H9 (cell line): Measurements from ENCODE around the gene MITF. TPM values are rescaled to one million over a fixed set of nuclear protein-coding genes. Genes with fewer than 3 reads are reported as not detected.

Experiments
- DNase-seq: peaks from one replicate; pipeline ENCODE4 v3.0.0-alpha.2; 2017
- H2AFZ ChIP-seq: one replicate; pipeline ENCODE4 v1.6.1; 2013; ENCODE audit warnings: mild to moderate bottlenecking, low read length, control low read depth, moderate library complexity
- H2AK5ac ChIP-seq: 2 replicates; pipeline ENCODE4 v1.6.1; 2013; ENCODE audit warnings: low read length, control low read depth, mixed read lengths; ENCODE audit not compliant: insufficient read length
- H2BK120ac ChIP-seq: one replicate; pipeline ENCODE4 v1.6.1; 2013; ENCODE audit warnings: low read depth, mild to moderate bottlenecking, low read length, control low read depth, inconsistent platforms; ENCODE audit not compliant: poor library complexity, severe bottlenecking
- H2BK12ac ChIP-seq: 2 replicates; pipeline ENCODE4 v1.6.1; 2013; ENCODE audit warnings: low read length, control low read depth, mixed read lengths, low read depth; ENCODE audit not compliant: insufficient read length
- H2BK15ac ChIP-seq: 2 replicates; pipeline ENCODE4 v1.6.1; 2013; ENCODE audit warnings: low read depth, low read length, control low read depth
- H2BK20ac ChIP-seq: one replicate; pipeline ENCODE4 v1.6.1; 2013; ENCODE audit warnings: low read depth, mild to moderate bottlenecking, low read length, control low read depth, inconsistent platforms; ENCODE audit not compliant: poor library complexity, severe bottlenecking
- H2BK5ac ChIP-seq: 2 replicates; pipeline ENCODE4 v1.6.1; 2013; ENCODE audit warnings: low read length, control low read depth, mixed read lengths; ENCODE audit not compliant: insufficient read length
- H3K14ac ChIP-seq: 2 replicates; pipeline ENCODE4 v1.6.1; 2013; ENCODE audit warnings: low read length, control low read depth; ENCODE audit not compliant: insufficient read depth
- H3K18ac ChIP-seq: 2 replicates; pipeline ENCODE4 v1.6.1; 2013; ENCODE audit warnings: low read depth, mild to moderate bottlenecking, mixed read lengths, low read length, control low read depth; ENCODE audit not compliant: insufficient read length
- H3K23ac ChIP-seq: 2 replicates; pipeline ENCODE4 v1.6.1; 2013; ENCODE audit warnings: low read length, control low read depth, mixed read lengths, low read depth; ENCODE audit not compliant: insufficient read length
- H3K23me2 ChIP-seq: 2 replicates; pipeline ENCODE4 v1.6.1; 2013; ENCODE audit warnings: low read depth, mild to moderate bottlenecking, mixed read lengths, low read length, control low read depth; ENCODE audit not compliant: insufficient read length, poor library complexity, severe bottlenecking
- H3K27ac ChIP-seq: 2 replicates; pipeline ENCODE4 v1.5.1; 2013; ENCODE audit warnings: low read length, control low read depth, mixed read lengths, low read depth; ENCODE audit not compliant: insufficient read length
- H3K27me3 ChIP-seq: 2 replicates; pipeline ENCODE4 v1.6.1; 2013; ENCODE audit warnings: low read length, control low read depth, inconsistent platforms; ENCODE audit not compliant: insufficient read depth
- H3K4ac ChIP-seq: 2 replicates; pipeline ENCODE4 v1.6.1; 2013; ENCODE audit warnings: low read depth, mild to moderate bottlenecking, control low read depth, inconsistent platforms, low read length, moderate library complexity
- H3K4me1 ChIP-seq: 2 replicates; pipeline ENCODE4 v1.6.1; 2013; ENCODE audit warnings: low read length, control low read depth, inconsistent platforms; ENCODE audit not compliant: insufficient read depth
- H3K4me2 ChIP-seq: 2 replicates; pipeline ENCODE4 v1.6.1; 2013; ENCODE audit warnings: low read length, control low read depth, mixed read lengths; ENCODE audit not compliant: insufficient read length, insufficient read depth
- H3K56ac ChIP-seq: 2 replicates; pipeline ENCODE4 v1.6.1; 2013; ENCODE audit warnings: low read depth, mild to moderate bottlenecking, mixed read lengths, low read length, control low read depth; ENCODE audit not compliant: insufficient read length
- H3K79me1 ChIP-seq: 2 replicates; pipeline ENCODE4 v1.6.1; 2013; ENCODE audit warnings: low read depth, mild to moderate bottlenecking, moderate library complexity, low read length, control low read depth, inconsistent platforms; ENCODE audit not compliant: insufficient read depth, poor library complexity, severe bottlenecking
- H3K79me2 ChIP-seq: 2 replicates; pipeline ENCODE4 v1.6.1; 2013; ENCODE audit warnings: low read length, control low read depth, inconsistent platforms; ENCODE audit not compliant: insufficient read depth
- H3K9ac ChIP-seq: 2 replicates; pipeline ENCODE4 v1.6.1; 2013; ENCODE audit warnings: low read length, control low read depth, mixed read lengths; ENCODE audit not compliant: insufficient read length; ENCODE audit errors: extremely low read depth
- H3K9me3 ChIP-seq: one replicate; pipeline ENCODE4 v1.6.1; 2013; ENCODE audit warnings: low read depth, low read length, inconsistent platforms; ENCODE audit not compliant: control insufficient read depth
- H3T11ph ChIP-seq: one replicate; pipeline ENCODE4 v1.6.1; 2013; ENCODE audit warnings: mild to moderate bottlenecking, low read length, control low read depth, inconsistent platforms
- H4K20me1 ChIP-seq: one replicate; pipeline ENCODE4 v1.6.1; 2013; ENCODE audit not compliant: control insufficient read depth, insufficient read length, insufficient read depth
- H4K5ac ChIP-seq: 2 replicates; pipeline ENCODE4 v1.6.1; 2013; ENCODE audit warnings: low read depth, mild to moderate bottlenecking, mixed read lengths, low read length, control low read depth; ENCODE audit not compliant: insufficient read length
- H4K8ac ChIP-seq: replicated peaks from 2 replicates; pipeline ENCODE4 v1.6.1; 2013; ENCODE audit warnings: low read length, control low read depth, mixed read lengths, low read depth; ENCODE audit not compliant: insufficient read length
- H4K91ac ChIP-seq: 2 replicates; pipeline ENCODE4 v1.6.1; 2013; ENCODE audit warnings: low read depth, mild to moderate bottlenecking, moderate library complexity, mixed read lengths, low read length, control low read depth; ENCODE audit not compliant: insufficient read length
- H3K27ac Mint-ChIP-seq, 3 experiments: 2 replicates in 2 of 3; 3 replicates in 1 of 3; pipeline ENCODE4 v1.8.0; 2020 to 2021; ENCODE audit warnings: mixed read lengths in 3 of 3, mild to moderate bottlenecking in 1 of 3, moderate library complexity in 1 of 3
- H3K27me3 Mint-ChIP-seq: 2 replicates; pipeline ENCODE4 v1.8.0; 2021; ENCODE audit warnings: low read depth, mild to moderate bottlenecking, moderate library complexity, mixed read lengths
- H3K36me3 Mint-ChIP-seq, 3 experiments: 2 replicates in 2 of 3; 3 replicates in 1 of 3; pipeline ENCODE4 v1.8.0; 2020 to 2021; ENCODE audit warnings: low read depth in 3 of 3, mixed read lengths in 3 of 3; ENCODE audit not compliant: insufficient read depth in 1 of 3
- H3K4me1 Mint-ChIP-seq, 2 experiments: 2 replicates each; pipeline ENCODE4 v1.8.0; 2020; ENCODE audit warnings: mixed read lengths in 2 of 2
- H3K4me3 Mint-ChIP-seq, 2 experiments: 2 replicates in 1 of 2; 3 replicates in 1 of 2; pipeline ENCODE4 v1.8.0; 2020 to 2021; ENCODE audit warnings: mild to moderate bottlenecking in 2 of 2, mixed read lengths in 2 of 2, moderate library complexity in 1 of 2
- H3K9me3 Mint-ChIP-seq, 2 experiments: 2 replicates in 1 of 2; 3 replicates in 1 of 2; pipeline ENCODE4 v1.8.0; 2020; ENCODE audit warnings: mild to moderate bottlenecking in 2 of 2, mixed read lengths in 2 of 2, moderate library complexity in 1 of 2
- WGBS: extraction: QIAGEN DNeasy Blood & Tissue Kit; methylation state at CpG from one replicate; pipeline ENCODE4 v1.1.7; 2013; ENCODE audit warnings: missing lambda C conversion rate, low lambda C conversion rate, mixed read lengths; ENCODE audit not compliant: insufficient read length; ENCODE audit errors: extremely low coverage; 5-methylcytosine and 5-hydroxymethylcytosine counted together
- total RNA-seq: library from RNA; stranded (reverse); gene quantifications from 2 replicates; pipeline ENCODE4 v1.2.1, GENCODE V29; 2021
- TF ChIP-seq, protein P1 (sequence below): fragments of 200-600 bp; sonication (generic); conservative IDR thresholded peaks from 3 replicates; pipeline ENCODE4 v1.8.0; 2021; ENCODE audit warnings: antibody characterized with exemption, mild to moderate bottlenecking

MITF gene
- total RNA-seq, 1 experiment from 2014 or later: 0.81 TPM

DNA sequence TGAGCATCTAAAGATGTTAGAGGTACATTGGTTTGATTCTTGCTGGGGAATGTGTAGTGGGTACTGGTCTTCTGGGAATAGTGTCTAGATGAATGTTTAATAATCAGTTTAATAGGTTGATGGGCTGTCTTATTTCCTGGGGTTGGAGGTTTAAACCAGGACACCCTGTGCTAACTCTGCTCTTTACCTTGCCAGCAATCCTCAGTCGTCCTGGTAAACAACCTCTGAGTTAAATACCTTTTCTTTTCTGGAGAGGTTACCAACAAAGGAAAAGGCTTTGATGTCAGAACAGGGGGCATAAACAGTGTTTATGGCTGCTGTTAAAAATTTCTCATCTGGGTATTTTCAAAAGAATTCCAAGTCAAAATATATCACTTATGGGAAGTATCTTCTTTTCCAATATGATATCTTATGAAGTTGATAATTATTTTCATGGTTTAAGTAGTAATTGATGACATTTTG lies 23.5 kb downstream of the MITF start:
- H3K23me2 ChIP-seq: no peaks in the 10 kb centered on the region
- no peak overlapping the region for H2BK5ac ChIP-seq
- H3K23ac ChIP-seq: no peak overlapping the region
- Mint-ChIP-seq H3K4me1 (no peaks in the 10 kb centered on the region; a peak in 1 of 4 replicates), H3K27me3 (peaks cover 3% of the 10 kb centered on the region; the same call in 1 of the 2 replicates), H3K4me3 (no peak overlapping the region), H3K36me3 (no peaks in the 10 kb centered on the region), H3K27ac (no peak overlapping the region), H3K9me3 (no peaks in the 10 kb centered on the region)
- no peaks in the 10 kb centered on the region for H3K9me3 ChIP-seq
- H3K27ac ChIP-seq: no peak overlapping the region
- no CpG with 5 or more reads among the region's 1 CpG for WGBS
- no peak overlapping the region for H3K4me2 ChIP-seq
- TF ChIP-seq, protein P1, sequence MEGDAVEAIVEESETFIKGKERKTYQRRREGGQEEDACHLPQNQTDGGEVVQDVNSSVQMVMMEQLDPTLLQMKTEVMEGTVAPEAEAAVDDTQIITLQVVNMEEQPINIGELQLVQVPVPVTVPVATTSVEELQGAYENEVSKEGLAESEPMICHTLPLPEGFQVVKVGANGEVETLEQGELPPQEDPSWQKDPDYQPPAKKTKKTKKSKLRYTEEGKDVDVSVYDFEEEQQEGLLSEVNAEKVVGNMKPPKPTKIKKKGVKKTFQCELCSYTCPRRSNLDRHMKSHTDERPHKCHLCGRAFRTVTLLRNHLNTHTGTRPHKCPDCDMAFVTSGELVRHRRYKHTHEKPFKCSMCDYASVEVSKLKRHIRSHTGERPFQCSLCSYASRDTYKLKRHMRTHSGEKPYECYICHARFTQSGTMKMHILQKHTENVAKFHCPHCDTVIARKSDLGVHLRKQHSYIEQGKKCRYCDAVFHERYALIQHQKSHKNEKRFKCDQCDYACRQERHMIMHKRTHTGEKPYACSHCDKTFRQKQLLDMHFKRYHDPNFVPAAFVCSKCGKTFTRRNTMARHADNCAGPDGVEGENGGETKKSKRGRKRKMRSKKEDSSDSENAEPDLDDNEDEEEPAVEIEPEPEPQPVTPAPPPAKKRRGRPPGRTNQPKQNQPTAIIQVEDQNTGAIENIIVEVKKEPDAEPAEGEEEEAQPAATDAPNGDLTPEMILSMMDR: no peak
- H3K14ac ChIP-seq: no peak overlapping the region; the same call in 1 of the 2 replicates
- H3K4me1 ChIP-seq: no peaks in the 10 kb centered on the region
- DNase-seq: no peak
- no peaks in the 10 kb centered on the region for H3K79me1 ChIP-seq
- no peaks in the 10 kb centered on the region for H4K20me1 ChIP-seq
- H4K5ac ChIP-seq: no peak overlapping the region
- no peak overlapping the region for H4K8ac ChIP-seq
- H4K91ac ChIP-seq: no peak overlapping the region
- H2BK20ac ChIP-seq: no peak overlapping the region
- H3K9ac ChIP-seq: no peak overlapping the region
- H2AK5ac ChIP-seq: no peak overlapping the region
- H2AFZ ChIP-seq: no peak overlapping the region
- no peak overlapping the region for H3T11ph ChIP-seq
- H2BK12ac ChIP-seq: no peak overlapping the region
- no peak overlapping the region for H2BK15ac ChIP-seq
- H3K79me2 ChIP-seq: no peaks in the 10 kb centered on the region
- no peaks in the 10 kb centered on the region for H3K27me3 ChIP-seq
- H3K18ac ChIP-seq: no peak overlapping the region
- no peak overlapping the region for H3K4ac ChIP-seq
- H3K56ac ChIP-seq: no peak overlapping the region
- no peak overlapping the region for H2BK120ac ChIP-seq
